IMR-90 (cell line): Measurements from ENCODE around the gene CYP1A2. TPM values are rescaled to one million over a fixed set of nuclear protein-coding genes. Genes with fewer than 3 reads are reported as not detected.

ENCODE experiments used
- ATAC-seq: fragments of 200-7000 bp; cut with Tn5 transposase; 2 replicates; pipeline ENCODE4 v1.9.1; 2020; ENCODE audit warnings: low read depth, mild to moderate bottlenecking, moderate library complexity
- BruUV-seq: library from RNA; stranded (reverse); fragments of 400-500 nt; replicated peaks from 2 replicates; lab custom pipeline; 2021; lab: Mats Ljungman, UMichigan
- CTCF ChIA-PET: fragments of 300-600 bp; formaldehyde crosslinking; extraction: SDS; loops from one replicate; lab custom pipeline; 2021; ENCODE audit warnings: antibody characterized with exemption; lab: Yijun Ruan, JAX
- POLR2A ChIA-PET: fragments of 300-600 bp; sonication (Branson Sonifier 250); formaldehyde crosslinking; loops from one replicate; lab custom pipeline; 2022; ENCODE audit warnings: antibody characterized with exemption; ENCODE audit not compliant: unreplicated experiment; lab: Charles Lee
- DNase-seq: peaks from one replicate; pipeline ENCODE4 v3.0.0; 2013
- H2AFZ ChIP-seq: replicated peaks from 2 replicates; pipeline ENCODE3; 2013; ENCODE audit warnings: low read length, mild to moderate bottlenecking; ENCODE audit not compliant: poor library complexity
- H2AK5ac ChIP-seq: 2 replicates; pipeline ENCODE4 v1.6.1; 2013; ENCODE audit warnings: low read depth, low read length, inconsistent platforms
- H2AK9ac ChIP-seq: replicated peaks from 2 replicates; pipeline ENCODE3; 2013; ENCODE audit warnings: mild to moderate bottlenecking, low read depth, low read length, moderate library complexity; ENCODE audit not compliant: poor library complexity
- H2BK120ac ChIP-seq: 2 replicates; pipeline ENCODE4 v1.6.1; 2013; ENCODE audit warnings: low read depth, low read length, inconsistent platforms
- H2BK15ac ChIP-seq: 3 replicates; pipeline ENCODE4 v1.6.1; 2013; ENCODE audit warnings: low read depth, low read length, inconsistent platforms
- H2BK20ac ChIP-seq: 2 replicates; pipeline ENCODE4 v1.6.1; 2013; ENCODE audit warnings: low read depth, mild to moderate bottlenecking, inconsistent platforms, low read length, moderate library complexity
- H2BK5ac ChIP-seq: 2 replicates; pipeline ENCODE4 v1.6.1; 2013; ENCODE audit warnings: mild to moderate bottlenecking, low read depth, low read length, inconsistent platforms; ENCODE audit not compliant: poor library complexity, severe bottlenecking
- H3K14ac ChIP-seq: replicated peaks from 2 replicates; pipeline ENCODE4 v1.6.1; 2013; ENCODE audit warnings: low read depth, low read length, inconsistent platforms
- H3K18ac ChIP-seq: 2 replicates; pipeline ENCODE4 v1.6.1; 2013; ENCODE audit warnings: low read depth, low read length, control low read depth
- H3K23ac ChIP-seq: 2 replicates; pipeline ENCODE4 v1.6.1; 2013; ENCODE audit warnings: low read depth, low read length, inconsistent platforms
- H3K27ac ChIP-seq: 2 replicates; pipeline ENCODE4 v1.5.1; 2013; ENCODE audit warnings: mild to moderate bottlenecking, control low read depth, low read length; ENCODE audit not compliant: insufficient read depth
- H3K27me3 ChIP-seq: 2 replicates; pipeline ENCODE4 v1.6.1; 2013; ENCODE audit warnings: low read length; ENCODE audit not compliant: control insufficient read depth, insufficient read depth
- H3K36me3 ChIP-seq: 2 replicates; pipeline ENCODE4 v1.6.1; 2013; ENCODE audit warnings: low read length, mixed read lengths; ENCODE audit not compliant: control insufficient read depth, insufficient read depth
- H3K4ac ChIP-seq: 2 replicates; pipeline ENCODE4 v1.6.1; 2013; ENCODE audit warnings: low read depth, low read length, inconsistent platforms
- H3K4me1 ChIP-seq: 2 replicates; pipeline ENCODE4 v1.6.1; 2013; ENCODE audit warnings: low read length, mixed read lengths; ENCODE audit not compliant: control insufficient read depth, insufficient read depth
- H3K4me2 ChIP-seq: 2 replicates; pipeline ENCODE4 v1.6.1; 2013; ENCODE audit warnings: low read depth, mild to moderate bottlenecking, control low read depth, low read length, moderate library complexity
- H3K4me3 ChIP-seq: 2 replicates; pipeline ENCODE4 v1.5.1; 2013; ENCODE audit warnings: low read depth, mild to moderate bottlenecking, control low read depth, low read length, moderate library complexity; ENCODE audit not compliant: insufficient read depth
- H3K56ac ChIP-seq: 2 replicates; pipeline ENCODE4 v1.6.1; 2013; ENCODE audit warnings: low read length, inconsistent platforms; ENCODE audit not compliant: insufficient read depth; ENCODE audit errors: extremely low read depth
- H3K79me1 ChIP-seq, 2 experiments: 2 replicates each; pipeline ENCODE4 v1.6.1; 2013; ENCODE audit warnings: low read length in 2 of 2, inconsistent platforms in 1 of 2, low read depth in 1 of 2
- H3K9ac ChIP-seq: 2 replicates; pipeline ENCODE4 v1.6.1; 2013; ENCODE audit warnings: low read depth, low read length, control low read depth
- H3K9me1 ChIP-seq: 2 replicates; pipeline ENCODE4 v1.6.1; 2013; ENCODE audit warnings: low read length, inconsistent platforms; ENCODE audit not compliant: insufficient read depth
- H3K9me3 ChIP-seq: 2 replicates; pipeline ENCODE4 v1.6.1; 2013; ENCODE audit warnings: low read length; ENCODE audit not compliant: control insufficient read depth, insufficient read depth
- H4K20me1 ChIP-seq: 2 replicates; pipeline ENCODE4 v1.6.1; 2013; ENCODE audit warnings: low read length, inconsistent platforms; ENCODE audit not compliant: insufficient read depth
- H4K5ac ChIP-seq: 2 replicates; pipeline ENCODE4 v1.6.1; 2013; ENCODE audit warnings: mild to moderate bottlenecking, low read depth, low read length, control low read depth
- H4K8ac ChIP-seq, 2 experiments: 2 replicates each; pipeline ENCODE4 v1.6.1; 2013; ENCODE audit warnings: low read depth in 2 of 2, low read length in 2 of 2, control low read depth in 1 of 2, inconsistent platforms in 1 of 2
- H4K91ac ChIP-seq: 2 replicates; pipeline ENCODE4 v1.6.1; 2013; ENCODE audit warnings: low read depth, low read length, inconsistent platforms; ENCODE audit not compliant: insufficient read depth
- BHLHE40 ChIP-seq: fragments of 150-350 bp; IDR thresholded peaks from 2 replicates; pipeline ENCODE4 v1.6.1; 2016; ENCODE audit warnings: mild to moderate bottlenecking, low read depth, low read length
- CEBPB ChIP-seq: IDR thresholded peaks from 2 replicates; pipeline ENCODE4 v1.6.1; 2012; ENCODE audit warnings: low read depth, low read length, improper control_type of control experiment
- CTCF ChIP-seq: conservative IDR thresholded peaks from 2 replicates; pipeline ENCODE4 v1.5.1; 2012; ENCODE audit warnings: mild to moderate bottlenecking, low read depth, low read length, improper control_type of control experiment
- ELK1 ChIP-seq: fragments of 150-350 bp; IDR thresholded peaks from 2 replicates; pipeline ENCODE4 v1.6.1; 2016; ENCODE audit warnings: low read depth, mild to moderate bottlenecking, low read length, moderate library complexity, borderline replicate concordance
- MAFK ChIP-seq: IDR thresholded peaks from 2 replicates; pipeline ENCODE4 v1.6.1; 2012; ENCODE audit warnings: low read depth, low read length, improper control_type of control experiment
- POLR2A ChIP-seq: IDR thresholded peaks from 2 replicates; pipeline ENCODE4 v1.6.1; 2012; ENCODE audit warnings: mild to moderate bottlenecking, low read depth, low read length
- RAD21 ChIP-seq: IDR thresholded peaks from 2 replicates; pipeline ENCODE4 v1.6.1; 2012; ENCODE audit warnings: low read length, improper control_type of control experiment
- RCOR1 ChIP-seq: IDR thresholded peaks from 2 replicates; pipeline ENCODE4 v1.6.1; 2012; ENCODE audit warnings: mild to moderate bottlenecking, low read length, improper control_type of control experiment; ENCODE audit not compliant: insufficient replicate concordance
- RFX5 ChIP-seq: IDR thresholded peaks from 2 replicates; pipeline ENCODE4 v1.8.0; 2012; ENCODE audit warnings: low read depth, mild to moderate bottlenecking, low read length, moderate library complexity
- SMC3 ChIP-seq: fragments of 150-350 bp; IDR thresholded peaks from 2 replicates; pipeline ENCODE4 v1.6.1; 2016; ENCODE audit warnings: low read depth, mild to moderate bottlenecking, antibody characterized with exemption, low read length, moderate library complexity
- USF2 ChIP-seq: fragments of 150-350 bp; IDR thresholded peaks from 2 replicates; pipeline ENCODE4 v1.6.1; 2017; ENCODE audit warnings: mild to moderate bottlenecking, antibody characterized with exemption, low read length, low read depth
- WGBS, 2 experiments: methylation state at CpG; one replicate each; pipeline versions ENCODE4 v1.1.5 to v1.1.7; 2013; ENCODE audit warnings: missing lambda C conversion rate in 2 of 2; ENCODE audit not compliant: insufficient read length in 1 of 2; ENCODE audit errors: extremely low coverage in 2 of 2; 5-methylcytosine and 5-hydroxymethylcytosine counted together
- dilution Hi-C: fragments of 300-500 bp; cut with HindIII; formaldehyde crosslinking; loops from one replicate; pipeline ENCODE4 v1.14.3; 2018; ENCODE audit warnings: low sequenced_read_pairs; ENCODE audit not compliant: unreplicated experiment
- in situ Hi-C: fragments of 300-500 bp; cut with MboI; formaldehyde crosslinking; loops from 3 replicates; pipeline ENCODE4 v1.14.3; 2019; ENCODE audit warnings: low sequenced_read_pairs, inconsistent platforms, mixed read lengths
- intact Hi-C: fragments of 100-400 bp; cut with micrococcal nuclease; formaldehyde crosslinking; loops from 2 replicates; pipeline ENCODE4 v1.10.0; 2022
- polyA plus RNA-seq, 3 experiments: library from polyadenylated mRNA; depleted of rRNA; stranded (reverse); fragments of >200 nt; gene quantifications; 2 replicates each; pipeline ENCODE4 v1.2.3, GENCODE V29; 2012; ENCODE audit warnings: low replicate concordance in 1 of 3
- total RNA-seq: library from RNA; depleted of rRNA; stranded (reverse); fragments of >200 nt; gene quantifications from 2 replicates; pipeline ENCODE4 v1.2.3, GENCODE V29; 2012

CYP1A2 gene
- total and polyA plus RNA-seq, 2 of the 4 experiments (the other 2 are of a cell fraction), result not detected

GRCh38 chr15:74787251-74788041 lies 38.8 kb downstream of the CYP1A2 start:
- in situ Hi-C loops, result no loop called here

More at GRCh38 chr15:74787251-74788041, 38.8 kb downstream of the CYP1A2 start:
- Histone ChIP-seq H3K36me3 (peaks cover 2% of the 10 kb centered on the region; the same call in 1 of the 2 replicates), H4K91ac (no peak overlapping the region), H2AK5ac (0 out of 2 replicates have a peak overlapping the region, but pooled peaks have one; percentile 9), H3K9me3 (no peaks in the 10 kb centered on the region), H4K20me1 (peaks cover 90% of the 10 kb centered on the region), H4K5ac (no peak overlapping the region), H3K27ac (no peak overlapping the region), H3K4me2 (no peak overlapping the region), H2BK20ac (no peak overlapping the region), H2BK120ac (no peak overlapping the region), H4K8ac (no peak overlapping the region), H3K18ac (no peak overlapping the region), H3K9me1 (peaks cover 39% of the 10 kb centered on the region), H2AFZ (peak overlapping the region; percentile 0), H3K79me1 (peaks cover 19 to 92% of the 10 kb centered on the region in 2 experiments; a peak in 3 of 4 replicates), H3K4me3 (no peak overlapping the region), H3K4me1 (peaks cover 35% of the 10 kb centered on the region), H3K56ac (no peak overlapping the region), H3K9ac (no peak overlapping the region; the same call in 1 of the 2 replicates), H2AK9ac (peak overlapping the region; percentile 76), H3K23ac (no peak overlapping the region), H3K27me3 (no peaks in the 10 kb centered on the region), H2BK5ac (no peak overlapping the region), H3K14ac (no peak overlapping the region), H3K4ac (no peak overlapping the region; the same call in 1 of the 2 replicates), H2BK15ac (no peak overlapping the region)
- POLR2A ChIA-PET, result interaction anchor here (0.6 kb wide), 1 partner anchor 235 kb away, joined by 17 read pairs; no protein-coding TSS in a partner anchor
- peak; percentile 59 for ATAC-seq
- intact Hi-C loops, result no loop called here
- TF ChIP-seq CEBPB, result no peak
- TF ChIP-seq POLR2A, result no peak
- no peak for TF ChIP-seq MAFK
- no peak for TF ChIP-seq RAD21
- TF ChIP-seq SMC3, result peak; percentile 18; the same call in 1 of the 2 replicates
- TF ChIP-seq USF2, result no peak
- TF ChIP-seq CTCF, result peak; percentile 66
- TF ChIP-seq BHLHE40, result no peak
- no peak for TF ChIP-seq ELK1
- no peak for TF ChIP-seq RCOR1
- TF ChIP-seq RFX5, result no peak
- dilution Hi-C loops, result no loop called here
- whole genome bisulfite sequencing, 2 experiments, result 49% methylated on average over 7 of the region's 13 CpGs; no CpG with 5 or more reads in 1 of the 2 experiments
- BruUV-seq, result no TSS peak
- peak; percentile 71 for DNase-seq
- CTCF ChIA-PET, result interaction anchor here (0.7 to 1.5 kb wide), 5 partner anchors 11 to 152 kb away, joined by 3 to 5 read pairs (median 3); no protein-coding TSS in a partner anchor
